GM18517 (cell line): Measurements from ENCODE around the gene TCF25.
"Not testable (repeated sequence)": the region's sequence is repeated elsewhere in the genome, so short reads cannot be mapped to it uniquely, and the experiment has no call there.

Experiments
- ATAC-seq: cut with Tn5 transposase; IDR thresholded peaks from one replicate; pipeline ENCODE4 v1.9.1; 2021; ENCODE audit warnings: mild to moderate bottlenecking, moderate library complexity; ENCODE audit not compliant: unreplicated experiment

The TCF25 gene

GRCh38 chr16:89917773-89918452 lies 44.5 kb downstream of the TCF25 start:
- ATAC-seq: peak; percentile 69

DNA sequence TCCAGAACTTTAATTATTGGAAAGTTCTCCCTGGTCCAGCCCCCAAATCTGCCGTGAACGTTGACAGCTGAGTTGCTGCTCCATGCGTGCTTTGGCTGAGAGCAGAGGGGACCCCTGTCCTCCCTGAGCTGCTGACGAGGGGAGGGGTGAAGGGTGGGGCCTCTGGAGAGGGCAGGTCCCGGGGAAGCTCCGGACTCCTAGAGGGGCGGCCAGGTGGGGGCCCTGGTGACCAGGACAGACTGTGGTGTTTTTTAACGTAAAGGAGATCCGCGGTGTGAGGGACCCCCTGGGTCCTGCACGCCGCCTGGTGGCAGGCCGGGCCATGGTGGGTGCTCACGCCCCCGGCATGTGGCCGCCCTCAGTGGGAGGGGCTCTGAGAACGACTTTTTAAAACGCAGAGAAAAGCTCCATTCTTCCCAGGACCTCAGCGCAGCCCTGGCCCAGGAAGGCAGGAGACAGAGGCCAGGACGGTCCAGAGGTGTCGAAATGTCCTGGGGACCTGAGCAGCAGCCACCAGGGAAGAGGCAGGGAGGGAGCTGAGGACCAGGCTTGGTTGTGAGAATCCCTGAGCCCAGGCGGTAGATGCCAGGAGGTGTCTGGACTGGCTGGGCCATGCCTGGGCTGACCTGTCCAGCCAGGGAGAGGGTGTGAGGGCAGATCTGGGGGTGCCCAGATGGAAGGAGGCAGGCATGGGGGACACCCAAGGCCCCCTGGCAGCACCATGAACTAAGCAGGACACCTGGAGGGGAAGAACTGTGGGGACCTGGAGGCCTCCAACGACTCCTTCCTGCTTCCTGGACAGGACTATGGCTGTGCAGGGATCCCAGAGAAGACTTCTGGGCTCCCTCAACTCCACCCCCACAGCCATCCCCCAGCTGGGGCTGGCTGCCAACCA lies 45.3 kb downstream of the TCF25 start, which contains the start of gene MC1R:
MC1R (plus strand) TSS at position 410 of the 895 bp plus-strand sequence; CDS start at position 807, 397 bp downstream.
- ATAC-seq: peak; percentile 8

GRCh38 chr16:89919535-89920406 lies 46.4 kb downstream of the TCF25 start:
- ATAC-seq: no peak

DNA sequence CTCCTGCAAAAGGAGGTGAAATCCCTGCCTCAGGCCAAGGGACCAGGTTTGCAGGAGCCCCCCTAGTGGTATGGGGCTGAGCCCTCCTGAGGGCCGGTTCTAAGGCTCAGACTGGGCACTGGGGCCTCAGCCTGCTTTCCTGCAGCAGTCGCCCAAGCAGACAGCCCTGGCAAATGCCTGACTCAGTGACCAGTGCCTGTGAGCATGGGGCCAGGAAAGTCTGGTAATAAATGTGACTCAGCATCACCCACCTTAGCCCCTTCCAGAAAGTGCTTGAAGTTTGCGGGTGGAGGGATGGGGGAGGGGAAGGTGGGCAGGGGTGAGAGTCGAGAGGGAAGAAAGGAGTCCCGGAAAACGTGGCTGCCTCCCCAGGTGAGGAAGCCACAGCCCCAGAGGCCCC lies 47.3 kb downstream of the TCF25 start:
- ATAC-seq: no peak

GRCh38 chr16:89921131-89921701 lies 47.8 kb downstream of the TCF25 start:
- no peak for ATAC-seq

GRCh38 chr16:89921702-89922476 lies 48.5 kb downstream of the TCF25 start:
- no peak for ATAC-seq

DNA sequence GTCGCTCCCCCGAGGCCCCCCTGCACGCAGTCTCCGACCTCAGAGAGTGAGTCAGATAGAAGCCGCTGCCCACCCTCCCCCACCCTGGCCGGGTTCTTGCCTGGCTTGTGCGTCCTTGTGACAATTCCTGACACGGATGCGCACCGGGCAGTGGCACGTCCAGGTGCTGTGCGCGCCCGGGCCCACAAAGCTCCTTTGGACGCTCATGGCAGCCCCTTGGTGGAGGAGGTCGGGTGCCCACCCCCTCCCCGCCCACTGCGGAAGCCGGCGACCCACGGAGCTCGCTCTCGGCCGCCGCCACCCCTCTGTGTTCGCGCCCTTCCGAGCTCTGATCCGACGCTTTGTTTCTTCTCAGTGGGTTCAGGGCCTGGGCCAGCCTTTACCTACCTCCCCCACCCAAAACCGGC lies 49.1 kb downstream of the TCF25 start:
- ATAC-seq: no peak

- ATAC-seq: no peak
Measured at GRCh38 chr16:89922884-89923639, 49.7 kb downstream of the TCF25 start, which contains the start of gene TUBB3. TUBB3 (plus strand) TSS chr16:89923342; CDS start chr16:89923402, 60 bp downstream.

GRCh38 chr16:89923640-89924296 lies 50.4 kb downstream of the TCF25 start:
- ATAC-seq: no peak

- no peak for ATAC-seq
Measured at GRCh38 chr16:89924297-89924924, 51.0 kb downstream of the TCF25 start.

GRCh38 chr16:89924925-89925307 lies 51.5 kb downstream of the TCF25 start:
- ATAC-seq: no peak

DNA sequence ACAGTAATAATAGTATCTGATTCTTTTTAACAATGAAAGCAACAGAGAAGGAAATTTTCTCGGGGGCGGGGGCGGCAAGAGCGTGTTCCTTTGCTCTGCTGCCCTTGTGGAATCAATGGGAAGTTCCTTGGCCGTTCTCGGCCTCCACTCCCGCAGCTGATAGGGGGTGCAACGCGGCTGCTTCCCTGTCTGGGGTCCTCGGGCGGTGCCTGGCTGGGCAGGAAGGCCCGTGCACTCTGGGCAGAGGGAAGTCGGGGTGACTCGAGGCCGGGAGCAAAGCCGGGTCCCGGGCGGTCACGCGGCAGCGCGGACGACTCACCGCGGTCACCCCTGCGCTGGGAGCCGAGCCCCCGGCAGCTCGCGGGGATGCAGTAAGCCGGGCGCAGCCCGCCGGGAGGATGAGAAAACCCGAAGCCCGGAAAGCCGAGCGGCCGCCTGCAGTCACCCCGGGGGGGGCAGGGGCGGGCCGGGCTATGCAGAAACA lies 52.2 kb downstream of the TCF25 start:
- no peak for ATAC-seq

DNA sequence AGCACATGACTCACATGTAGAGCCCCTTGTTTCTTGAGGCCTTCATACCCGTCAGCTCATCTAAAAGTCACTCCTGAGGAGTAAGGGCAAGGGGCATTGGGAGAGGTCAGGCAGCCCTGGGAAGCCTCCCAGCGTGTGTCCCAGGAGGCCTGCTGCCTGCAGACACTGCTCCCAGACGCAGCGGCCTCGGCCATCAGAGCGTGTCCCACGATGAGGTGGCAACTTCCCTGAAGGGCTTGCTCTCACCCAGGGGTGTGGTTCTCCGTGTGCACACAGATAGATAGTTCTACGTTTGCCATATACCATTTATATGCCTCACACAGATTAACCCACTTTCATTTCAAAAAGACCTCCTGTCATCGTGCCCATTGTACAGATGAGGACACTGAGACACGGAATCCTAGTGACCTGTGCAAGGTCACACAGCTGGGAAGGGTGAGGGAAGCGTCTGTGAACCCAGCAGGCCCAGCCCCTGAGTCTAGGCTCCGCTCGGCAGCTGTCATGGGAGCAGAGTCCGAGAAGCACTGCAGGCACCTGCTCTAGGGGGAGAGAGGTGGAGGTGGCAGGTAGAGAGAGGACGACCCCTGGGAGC lies 58.0 kb downstream of the TCF25 start:
- no peak for ATAC-seq

- no peak for ATAC-seq
Measured at GRCh38 chr16:89931964-89932363, 58.6 kb downstream of the TCF25 start.

DNA sequence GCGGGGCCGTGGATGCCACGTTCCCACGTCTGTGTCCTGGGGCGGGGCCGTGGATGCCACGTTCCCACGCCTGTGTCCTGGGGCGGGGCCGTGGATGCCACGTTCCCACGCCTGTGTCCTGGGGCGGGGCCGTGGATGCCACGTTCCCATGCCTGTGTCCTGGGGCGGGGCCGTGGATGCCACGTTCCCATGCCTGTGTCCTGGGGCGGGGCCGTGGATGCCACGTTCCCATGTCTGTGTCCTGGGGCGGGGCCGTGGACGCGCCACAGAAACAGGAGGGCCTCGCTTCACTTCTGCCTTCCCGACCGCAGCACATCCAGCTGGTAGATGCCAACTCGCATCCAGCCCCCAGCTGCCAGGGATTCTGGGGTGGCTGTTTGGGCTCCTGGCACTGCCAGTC lies 60.6 kb downstream of the TCF25 start:
- not testable (repeated sequence) for ATAC-seq

DNA sequence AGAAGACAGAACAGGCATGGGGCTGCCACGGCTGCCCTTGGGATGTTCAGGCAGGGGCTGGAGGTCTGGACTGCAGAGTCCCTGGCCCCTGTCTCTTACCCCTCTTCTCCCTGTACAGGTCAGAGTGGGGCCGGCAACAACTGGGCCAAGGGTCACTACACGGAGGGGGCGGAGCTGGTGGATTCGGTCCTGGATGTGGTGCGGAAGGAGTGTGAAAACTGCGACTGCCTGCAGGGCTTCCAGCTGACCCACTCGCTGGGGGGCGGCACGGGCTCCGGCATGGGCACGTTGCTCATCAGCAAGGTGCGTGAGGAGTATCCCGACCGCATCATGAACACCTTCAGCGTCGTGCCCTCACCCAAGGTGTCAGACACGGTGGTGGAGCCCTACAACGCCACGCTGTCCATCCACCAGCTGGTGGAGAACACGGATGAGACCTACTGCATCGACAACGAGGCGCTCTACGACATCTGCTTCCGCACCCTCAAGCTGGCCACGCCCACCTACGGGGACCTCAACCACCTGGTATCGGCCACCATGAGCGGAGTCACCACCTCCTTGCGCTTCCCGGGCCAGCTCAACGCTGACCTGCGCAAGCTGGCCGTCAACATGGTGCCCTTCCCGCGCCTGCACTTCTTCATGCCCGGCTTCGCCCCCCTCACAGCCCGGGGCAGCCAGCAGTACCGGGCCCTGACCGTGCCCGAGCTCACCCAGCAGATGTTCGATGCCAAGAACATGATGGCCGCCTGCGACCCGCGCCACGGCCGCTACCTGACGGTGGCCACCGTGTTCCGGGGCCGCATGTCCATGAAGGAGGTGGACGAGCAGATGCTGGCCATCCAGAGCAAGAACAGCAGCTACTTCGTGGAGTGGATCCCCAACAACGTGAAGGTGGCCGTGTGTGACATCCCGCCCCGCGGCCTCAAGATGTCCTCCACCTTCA lies 61.5 kb downstream of the TCF25 start:
- no peak for ATAC-seq
